HepG2 (cell line): ENCODE measurements around the gene JPT1. TPM values are rescaled to one million over a fixed set of nuclear protein-coding genes. Genes with fewer than 3 reads are reported as not detected.

Experiments used
- ATRX ChIP-seq: sonication (generic); formaldehyde crosslinking; IDR thresholded peaks from 2 replicates; pipeline ENCODE4 v1.4.0; 2020; ENCODE audit warnings: missing genetic modification reagents, borderline replicate concordance
- DPF2 ChIP-seq: sonication (generic); formaldehyde crosslinking; IDR thresholded peaks from 2 replicates; pipeline ENCODE4 v1.4.0; 2020; ENCODE audit warnings: mild to moderate bottlenecking, low read depth, missing genetic modification reagents, borderline replicate concordance
- ETV5 ChIP-seq: IDR thresholded peaks from 2 replicates; pipeline ENCODE4 v1.6.1; 2018; ENCODE audit warnings: missing biosample characterization, missing genetic modification reagents, inconsistent platforms, borderline replicate concordance
- FOXC1 ChIP-seq: sonication (generic); formaldehyde crosslinking; IDR thresholded peaks from 2 replicates; pipeline ENCODE4 v1.8.0; 2022; ENCODE audit warnings: mild to moderate bottlenecking, missing genetic modification reagents, borderline replicate concordance
- HOXA7 ChIP-seq: sonication (generic); formaldehyde crosslinking; IDR thresholded peaks from 2 replicates; pipeline ENCODE4 v1.8.1; 2022; ENCODE audit warnings: mild to moderate bottlenecking, missing genetic modification reagents, moderate library complexity
- KAT8 ChIP-seq: IDR thresholded peaks from 2 replicates; pipeline ENCODE4 v1.6.1; 2016; ENCODE audit warnings: missing genetic modification reagents, missing compliant biosample characterization
- MEIS2 ChIP-seq: sonication (generic); formaldehyde crosslinking; IDR thresholded peaks from 2 replicates; pipeline ENCODE4 v1.9.0; 2021; ENCODE audit warnings: mild to moderate bottlenecking, missing genetic modification reagents
- MIXL1 ChIP-seq: IDR thresholded peaks from 2 replicates; pipeline ENCODE4 v1.6.1; 2016
- NR3C1 ChIP-seq: sonication (generic); formaldehyde crosslinking; IDR thresholded peaks from 2 replicates; pipeline ENCODE4 v1.4.0; 2020; ENCODE audit warnings: missing genetic modification reagents
- RXRB ChIP-seq: IDR thresholded peaks from 2 replicates; pipeline ENCODE4 v1.6.1; 2016; ENCODE audit warnings: borderline replicate concordance, missing genetic modification reagents, missing compliant biosample characterization
- ZNF343 ChIP-seq: sonication (generic); formaldehyde crosslinking; IDR thresholded peaks from 2 replicates; pipeline ENCODE4 v1.4.0; 2020; ENCODE audit warnings: mild to moderate bottlenecking, missing genetic modification reagents
- ZNF549 ChIP-seq: sonication (generic); formaldehyde crosslinking; IDR thresholded peaks from 2 replicates; pipeline ENCODE4 v1.5.0; 2020; ENCODE audit warnings: missing genetic modification reagents
- ZNF605 ChIP-seq: sonication (generic); formaldehyde crosslinking; IDR thresholded peaks from 2 replicates; pipeline ENCODE4 v1.8.0; 2022; ENCODE audit warnings: mild to moderate bottlenecking, missing genetic modification reagents
- ZNF720 ChIP-seq: sonication (generic); formaldehyde crosslinking; IDR thresholded peaks from 2 replicates; pipeline ENCODE4 v1.4.0; 2020; ENCODE audit warnings: missing genetic modification reagents
- polyA plus RNA-seq, 8 experiments: library from polyadenylated mRNA; depleted of rRNA in 3 of 8; stranded (reverse) in 7 of 8; unstranded in 1 of 8; fragments of >200 nt; fragmentation: Illumina TruSeq in 4 of 8; extraction: Trizol in 4 of 8; gene quantifications; 2 replicates each; pipeline versions ENCODE4 v1.2.1 to v1.2.3, GENCODE V29; 2011 to 2016; ENCODE audit warnings: low read depth in 4 of 8, missing spikeins in 1 of 8, mixed read lengths in 1 of 8; ENCODE audit not compliant: insufficient read depth in 1 of 8
- total RNA-seq, 5 experiments: library from RNA; depleted of rRNA; stranded (reverse); fragments of >200 nt; fragmentation: Illumina TruSeq; extraction: Trizol; gene quantifications; 2 replicates each; pipeline ENCODE4 v1.2.3, GENCODE V29; 2016; ENCODE audit warnings: low read depth in 1 of 5
- TF ChIP-seq, protein P1 (sequence below): sonication (generic); formaldehyde crosslinking; IDR thresholded peaks from 2 replicates; pipeline ENCODE4 v1.8.1; 2023; ENCODE audit warnings: mild to moderate bottlenecking, missing genetic modification reagents
- TF ChIP-seq, protein P2 (sequence below): IDR thresholded peaks from 2 replicates; pipeline ENCODE4 v1.6.1; 2016; ENCODE audit warnings: missing genetic modification reagents, missing compliant biosample characterization
- TF ChIP-seq, protein P3 (sequence below): IDR thresholded peaks from 2 replicates; pipeline ENCODE4 v1.6.1; 2016; ENCODE audit warnings: low read depth, control low read depth
- TF ChIP-seq, protein P4 (sequence below): sonication (generic); formaldehyde crosslinking; IDR thresholded peaks from 2 replicates; pipeline ENCODE4 v1.5.0; 2020; ENCODE audit warnings: missing genetic modification reagents, mild to moderate bottlenecking, borderline replicate concordance
- TF ChIP-seq, protein P5 (sequence below): sonication (generic); formaldehyde crosslinking; IDR thresholded peaks from 2 replicates; pipeline ENCODE4 v1.5.0; 2020; ENCODE audit warnings: mild to moderate bottlenecking, missing genetic modification reagents

JPT1 gene
- total and polyA plus RNA-seq, 2 of the 13 experiments (the other 11 are each of a cell fraction or from before 2014, with no cell fraction given) = 43.3 to 256 TPM

DNA sequence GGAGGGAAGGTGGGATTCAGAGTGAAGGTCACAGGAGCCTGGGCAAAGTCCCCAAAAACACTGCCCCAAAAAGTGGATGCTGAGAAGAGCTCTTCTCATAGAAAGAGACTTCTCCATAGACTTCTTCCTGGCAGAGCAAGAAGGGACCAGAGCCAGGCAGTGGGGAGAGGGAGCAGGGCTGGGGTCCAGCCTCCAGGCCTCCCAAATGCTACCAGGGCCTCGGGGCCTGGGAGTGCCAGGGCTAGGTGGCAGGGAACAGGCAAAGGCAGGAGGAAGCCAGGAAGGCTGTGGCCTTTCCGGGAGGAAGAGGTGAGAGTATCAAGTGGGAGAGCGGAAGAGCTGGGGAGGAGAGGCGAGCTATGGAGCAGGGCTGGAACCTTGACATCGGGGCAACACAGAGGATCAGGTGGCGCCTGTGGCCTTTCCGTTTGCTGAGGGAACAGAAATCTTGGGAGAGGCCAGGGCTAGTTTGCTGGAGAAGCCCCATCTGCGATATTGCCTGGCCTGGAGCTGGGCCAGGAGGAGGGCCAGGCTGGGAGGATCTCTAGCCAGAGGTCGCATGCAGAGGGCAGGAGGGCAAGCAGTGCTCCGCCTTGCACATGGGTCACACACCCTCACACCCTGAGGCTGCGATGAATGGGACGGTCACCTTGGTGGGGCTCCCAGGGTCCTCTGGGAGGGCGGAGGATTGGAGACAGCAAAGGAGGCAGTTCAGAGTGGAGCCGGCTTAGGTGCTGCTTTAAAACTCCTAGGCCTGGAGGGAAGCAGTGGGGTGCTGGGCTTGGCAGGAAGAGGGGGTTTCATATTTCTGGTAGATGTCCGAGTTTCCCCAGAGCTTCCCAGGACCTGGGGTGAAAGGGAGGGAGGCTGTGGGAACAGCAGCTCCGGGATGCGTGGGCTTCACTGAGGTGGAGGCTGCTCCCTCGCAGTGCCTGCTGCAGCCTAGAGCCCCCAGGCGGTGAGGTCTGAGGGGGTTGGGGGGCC lies 63.1 kb downstream of the JPT1 start (continued):
- TF ChIP-seq, protein P1, sequence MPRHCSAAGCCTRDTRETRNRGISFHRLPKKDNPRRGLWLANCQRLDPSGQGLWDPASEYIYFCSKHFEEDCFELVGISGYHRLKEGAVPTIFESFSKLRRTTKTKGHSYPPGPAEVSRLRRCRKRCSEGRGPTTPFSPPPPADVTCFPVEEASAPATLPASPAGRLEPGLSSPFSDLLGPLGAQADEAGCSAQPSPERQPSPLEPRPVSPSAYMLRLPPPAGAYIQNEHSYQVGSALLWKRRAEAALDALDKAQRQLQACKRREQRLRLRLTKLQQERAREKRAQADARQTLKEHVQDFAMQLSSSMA (CRISPR knock-in tag) = no peak
- TF ChIP-seq, protein P2, sequence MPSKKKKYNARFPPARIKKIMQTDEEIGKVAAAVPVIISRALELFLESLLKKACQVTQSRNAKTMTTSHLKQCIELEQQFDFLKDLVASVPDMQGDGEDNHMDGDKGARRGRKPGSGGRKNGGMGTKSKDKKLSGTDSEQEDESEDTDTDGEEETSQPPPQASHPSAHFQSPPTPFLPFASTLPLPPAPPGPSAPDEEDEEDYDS (CRISPR knock-in tag) = 0 out of 2 replicates have a peak, but pooled peaks have one; percentile 19
- peak; percentile 62; the same call in 1 of the 2 replicates for TF ChIP-seq ZNF605 (CRISPR knock-in tag)
- TF ChIP-seq, protein P3, sequence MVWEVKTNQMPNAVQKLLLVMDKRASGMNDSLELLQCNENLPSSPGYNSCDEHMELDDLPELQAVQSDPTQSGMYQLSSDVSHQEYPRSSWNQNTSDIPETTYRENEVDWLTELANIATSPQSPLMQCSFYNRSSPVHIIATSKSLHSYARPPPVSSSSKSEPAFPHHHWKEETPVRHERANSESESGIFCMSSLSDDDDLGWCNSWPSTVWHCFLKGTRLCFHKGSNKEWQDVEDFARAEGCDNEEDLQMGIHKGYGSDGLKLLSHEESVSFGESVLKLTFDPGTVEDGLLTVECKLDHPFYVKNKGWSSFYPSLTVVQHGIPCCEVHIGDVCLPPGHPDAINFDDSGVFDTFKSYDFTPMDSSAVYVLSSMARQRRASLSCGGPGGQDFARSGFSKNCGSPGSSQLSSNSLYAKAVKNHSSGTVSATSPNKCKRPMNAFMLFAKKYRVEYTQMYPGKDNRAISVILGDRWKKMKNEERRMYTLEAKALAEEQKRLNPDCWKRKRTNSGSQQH (CRISPR knock-in tag) = 0 out of 2 replicates have a peak, but pooled peaks have one; percentile 20
- TF ChIP-seq ZNF720 = no peak
- TF ChIP-seq DPF2 (CRISPR knock-in tag) = peak; percentile 65; the same call in 1 of the 2 replicates
- TF ChIP-seq ZNF343 = peak; percentile 95
- TF ChIP-seq, protein P4, sequence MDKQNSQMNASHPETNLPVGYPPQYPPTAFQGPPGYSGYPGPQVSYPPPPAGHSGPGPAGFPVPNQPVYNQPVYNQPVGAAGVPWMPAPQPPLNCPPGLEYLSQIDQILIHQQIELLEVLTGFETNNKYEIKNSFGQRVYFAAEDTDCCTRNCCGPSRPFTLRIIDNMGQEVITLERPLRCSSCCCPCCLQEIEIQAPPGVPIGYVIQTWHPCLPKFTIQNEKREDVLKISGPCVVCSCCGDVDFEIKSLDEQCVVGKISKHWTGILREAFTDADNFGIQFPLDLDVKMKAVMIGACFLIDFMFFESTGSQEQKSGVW = no peak
- TF ChIP-seq, protein P5, sequence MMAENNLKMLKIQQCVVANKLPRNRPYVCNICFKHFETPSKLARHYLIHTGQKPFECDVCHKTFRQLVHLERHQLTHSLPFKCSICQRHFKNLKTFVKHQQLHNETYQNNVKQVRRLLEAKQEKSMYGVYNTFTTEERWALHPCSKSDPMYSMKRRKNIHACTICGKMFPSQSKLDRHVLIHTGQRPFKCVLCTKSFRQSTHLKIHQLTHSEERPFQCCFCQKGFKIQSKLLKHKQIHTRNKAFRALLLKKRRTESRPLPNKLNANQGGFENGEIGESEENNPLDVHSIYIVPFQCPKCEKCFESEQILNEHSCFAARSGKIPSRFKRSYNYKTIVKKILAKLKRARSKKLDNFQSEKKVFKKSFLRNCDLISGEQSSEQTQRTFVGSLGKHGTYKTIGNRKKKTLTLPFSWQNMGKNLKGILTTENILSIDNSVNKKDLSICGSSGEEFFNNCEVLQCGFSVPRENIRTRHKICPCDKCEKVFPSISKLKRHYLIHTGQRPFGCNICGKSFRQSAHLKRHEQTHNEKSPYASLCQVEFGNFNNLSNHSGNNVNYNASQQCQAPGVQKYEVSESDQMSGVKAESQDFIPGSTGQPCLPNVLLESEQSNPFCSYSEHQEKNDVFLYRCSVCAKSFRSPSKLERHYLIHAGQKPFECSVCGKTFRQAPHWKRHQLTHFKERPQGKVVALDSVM = peak; percentile 75
- TF ChIP-seq KAT8 (CRISPR knock-in tag) = peak; percentile 67; the same call in 1 of the 2 replicates
- no peak for TF ChIP-seq HOXA7 (CRISPR knock-in tag)
- TF ChIP-seq ATRX = no peak
- TF ChIP-seq ETV5 (CRISPR knock-in tag) = peak; percentile 72
- no peak for TF ChIP-seq ZNF549 (CRISPR knock-in tag)
- TF ChIP-seq MEIS2 = 0 out of 2 replicates have a peak, but pooled peaks have one; percentile 8
- TF ChIP-seq NR3C1 = no peak
- TF ChIP-seq MIXL1 (CRISPR knock-in tag) = peak; percentile 35; the same call in 1 of the 2 replicates
- peak; percentile 47; the same call in 1 of the 2 replicates for TF ChIP-seq FOXC1
- peak; percentile 66; the same call in 1 of the 2 replicates for TF ChIP-seq RXRB (CRISPR knock-in tag)
